ENCODE data around the gene HDAC4.

The HDAC4 gene

DNA sequence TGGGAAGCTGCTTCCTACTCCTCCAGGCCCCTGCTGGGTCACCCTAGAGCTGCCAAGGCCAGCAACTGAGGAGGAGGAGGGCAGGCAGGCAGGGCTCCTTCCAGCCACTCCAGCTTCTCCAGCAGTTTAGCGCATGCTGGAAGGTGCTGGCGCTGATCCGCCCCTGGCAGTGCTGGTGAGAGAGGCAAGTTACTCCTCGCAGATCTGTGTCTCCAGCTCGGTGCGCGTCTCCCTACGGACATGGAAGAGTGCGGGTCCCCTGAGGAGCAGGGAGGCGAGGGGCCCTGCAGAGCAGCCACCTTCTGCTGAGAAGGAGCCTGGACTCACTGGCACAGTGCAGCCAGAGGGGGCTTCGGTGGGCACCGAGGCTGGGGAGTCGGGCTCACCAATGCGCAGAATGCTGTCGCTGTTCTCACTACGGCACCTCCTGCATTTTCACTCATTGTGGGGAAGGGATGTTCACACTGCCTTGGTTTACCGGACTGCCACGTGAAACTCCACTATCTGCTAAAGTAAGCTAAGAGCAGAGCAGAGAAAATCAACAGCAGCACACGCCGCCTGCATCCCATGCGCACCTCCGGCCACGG lies 206.0 kb downstream of the HDAC4 start:
- no peak for DNase-seq (ENCODE audit: low read depth in 1 of 2, low spot score in 1 of 2)
- no peaks in the 10 kb centered on the region for H3K27me3 ChIP-seq (ENCODE audit: insufficient read depth, poor library complexity, severe bottlenecking)
- no peak overlapping the region for H3K27ac ChIP-seq (replicated peaks)
- H3K4me3 ChIP-seq (replicated peaks; ENCODE audit: insufficient read depth, low read length): no peak overlapping the region
- TF ChIP-seq SPI1 (IDR thresholded peaks at IDR 0.05; ENCODE audit: borderline replicate concordance, low read depth) (no peak), POLR2AphosphoS5 (IDR thresholded peaks at IDR 0.05; ENCODE audit: low read depth) (no peak)

DNA sequence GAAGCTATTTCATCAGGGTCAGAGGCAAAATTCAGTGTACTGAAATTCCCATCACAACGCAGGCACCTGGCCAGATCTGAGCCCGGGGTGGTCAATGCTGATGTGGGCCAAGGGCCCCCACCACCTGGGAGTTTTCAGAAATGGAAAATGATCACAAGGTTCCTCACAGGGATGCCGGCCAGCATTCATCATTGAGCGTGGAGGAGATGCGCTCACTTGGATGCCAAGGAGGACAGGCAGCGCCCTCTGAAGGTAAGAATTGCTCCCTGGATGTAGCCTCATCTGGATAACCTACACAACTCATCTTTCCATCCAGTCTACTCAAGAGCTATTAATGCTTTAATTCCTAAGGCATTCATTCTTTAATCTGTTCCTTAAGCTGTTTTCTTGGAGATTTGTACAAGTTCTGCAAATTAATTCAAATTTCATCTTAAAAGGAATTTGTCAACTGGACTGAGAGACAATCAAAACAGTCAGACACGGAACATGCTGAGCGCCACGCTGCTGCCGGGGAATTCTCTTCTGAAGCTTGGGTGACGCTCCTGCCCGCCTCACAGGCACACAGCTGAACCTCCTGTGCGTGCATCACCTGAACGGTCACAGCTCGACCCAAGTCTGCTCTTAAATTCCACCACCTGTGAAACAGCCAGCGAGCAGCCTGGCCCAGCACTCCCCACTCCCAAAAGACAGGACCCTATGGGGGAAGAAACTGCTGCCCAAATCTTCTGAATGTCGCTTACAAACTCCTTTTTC lies 206.7 kb downstream of the HDAC4 start:
- DNase-seq (ENCODE audit: low read depth in 1 of 2, low spot score in 1 of 2): no peak
- Histone ChIP-seq H3K4me3 (replicated peaks; ENCODE audit: insufficient read depth, low read length) (no peak overlapping the region), H3K27me3 (ENCODE audit: insufficient read depth, poor library complexity, severe bottlenecking) (no peaks in the 10 kb centered on the region), H3K27ac (replicated peaks) (no peak overlapping the region)
- TF ChIP-seq, protein P1, sequence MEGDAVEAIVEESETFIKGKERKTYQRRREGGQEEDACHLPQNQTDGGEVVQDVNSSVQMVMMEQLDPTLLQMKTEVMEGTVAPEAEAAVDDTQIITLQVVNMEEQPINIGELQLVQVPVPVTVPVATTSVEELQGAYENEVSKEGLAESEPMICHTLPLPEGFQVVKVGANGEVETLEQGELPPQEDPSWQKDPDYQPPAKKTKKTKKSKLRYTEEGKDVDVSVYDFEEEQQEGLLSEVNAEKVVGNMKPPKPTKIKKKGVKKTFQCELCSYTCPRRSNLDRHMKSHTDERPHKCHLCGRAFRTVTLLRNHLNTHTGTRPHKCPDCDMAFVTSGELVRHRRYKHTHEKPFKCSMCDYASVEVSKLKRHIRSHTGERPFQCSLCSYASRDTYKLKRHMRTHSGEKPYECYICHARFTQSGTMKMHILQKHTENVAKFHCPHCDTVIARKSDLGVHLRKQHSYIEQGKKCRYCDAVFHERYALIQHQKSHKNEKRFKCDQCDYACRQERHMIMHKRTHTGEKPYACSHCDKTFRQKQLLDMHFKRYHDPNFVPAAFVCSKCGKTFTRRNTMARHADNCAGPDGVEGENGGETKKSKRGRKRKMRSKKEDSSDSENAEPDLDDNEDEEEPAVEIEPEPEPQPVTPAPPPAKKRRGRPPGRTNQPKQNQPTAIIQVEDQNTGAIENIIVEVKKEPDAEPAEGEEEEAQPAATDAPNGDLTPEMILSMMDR (IDR thresholded peaks at IDR 0.05; ENCODE audit: insufficient read depth, low read length): no peak
- TF ChIP-seq GABPA (IDR thresholded peaks at IDR 0.05; ENCODE audit: low read depth): no peak

DNA sequence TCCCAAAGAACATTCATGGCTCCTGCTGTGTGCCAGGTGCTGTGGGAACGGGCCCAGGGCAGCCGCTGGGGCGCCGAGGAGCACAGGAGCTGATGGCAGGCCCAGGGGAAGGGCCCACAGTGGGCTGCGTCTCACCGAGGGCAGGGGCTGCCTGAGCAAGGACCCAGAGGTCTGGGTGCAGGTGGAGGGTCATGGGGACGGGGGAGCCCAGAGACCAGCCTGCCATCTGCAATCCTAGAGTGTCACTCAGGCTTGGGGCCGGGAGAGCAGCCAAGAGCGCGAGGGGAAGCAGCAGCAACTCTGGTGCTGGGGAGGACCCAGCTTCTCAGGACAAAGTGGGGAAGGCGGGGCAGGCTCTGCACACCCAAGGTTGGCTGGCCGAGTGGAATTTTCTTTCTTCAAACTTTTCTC lies 207.4 kb downstream of the HDAC4 start:
- DNase-seq (ENCODE audit: low read depth in 1 of 2, low spot score in 1 of 2): no peak
- Histone ChIP-seq H3K4me3 (replicated peaks; ENCODE audit: insufficient read depth, low read length) (no peak overlapping the region), H3K27me3 (ENCODE audit: insufficient read depth, poor library complexity, severe bottlenecking) (no peaks in the 10 kb centered on the region), H3K27ac (replicated peaks) (no peak overlapping the region)
- TF ChIP-seq, protein P1 (IDR thresholded peaks at IDR 0.05; ENCODE audit: insufficient read depth, low read length): no peak
- TF ChIP-seq SPI1 (IDR thresholded peaks at IDR 0.05; ENCODE audit: borderline replicate concordance, low read depth) (no peak), POLR2AphosphoS5 (IDR thresholded peaks at IDR 0.05; ENCODE audit: low read depth) (no peak)
- TF ChIP-seq, protein P2, sequence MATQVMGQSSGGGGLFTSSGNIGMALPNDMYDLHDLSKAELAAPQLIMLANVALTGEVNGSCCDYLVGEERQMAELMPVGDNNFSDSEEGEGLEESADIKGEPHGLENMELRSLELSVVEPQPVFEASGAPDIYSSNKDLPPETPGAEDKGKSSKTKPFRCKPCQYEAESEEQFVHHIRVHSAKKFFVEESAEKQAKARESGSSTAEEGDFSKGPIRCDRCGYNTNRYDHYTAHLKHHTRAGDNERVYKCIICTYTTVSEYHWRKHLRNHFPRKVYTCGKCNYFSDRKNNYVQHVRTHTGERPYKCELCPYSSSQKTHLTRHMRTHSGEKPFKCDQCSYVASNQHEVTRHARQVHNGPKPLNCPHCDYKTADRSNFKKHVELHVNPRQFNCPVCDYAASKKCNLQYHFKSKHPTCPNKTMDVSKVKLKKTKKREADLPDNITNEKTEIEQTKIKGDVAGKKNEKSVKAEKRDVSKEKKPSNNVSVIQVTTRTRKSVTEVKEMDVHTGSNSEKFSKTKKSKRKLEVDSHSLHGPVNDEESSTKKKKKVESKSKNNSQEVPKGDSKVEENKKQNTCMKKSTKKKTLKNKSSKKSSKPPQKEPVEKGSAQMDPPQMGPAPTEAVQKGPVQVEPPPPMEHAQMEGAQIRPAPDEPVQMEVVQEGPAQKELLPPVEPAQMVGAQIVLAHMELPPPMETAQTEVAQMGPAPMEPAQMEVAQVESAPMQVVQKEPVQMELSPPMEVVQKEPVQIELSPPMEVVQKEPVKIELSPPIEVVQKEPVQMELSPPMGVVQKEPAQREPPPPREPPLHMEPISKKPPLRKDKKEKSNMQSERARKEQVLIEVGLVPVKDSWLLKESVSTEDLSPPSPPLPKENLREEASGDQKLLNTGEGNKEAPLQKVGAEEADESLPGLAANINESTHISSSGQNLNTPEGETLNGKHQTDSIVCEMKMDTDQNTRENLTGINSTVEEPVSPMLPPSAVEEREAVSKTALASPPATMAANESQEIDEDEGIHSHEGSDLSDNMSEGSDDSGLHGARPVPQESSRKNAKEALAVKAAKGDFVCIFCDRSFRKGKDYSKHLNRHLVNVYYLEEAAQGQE (IDR thresholded peaks at IDR 0.05; ENCODE audit: insufficient replicate concordance, low read depth): no peak

DNA sequence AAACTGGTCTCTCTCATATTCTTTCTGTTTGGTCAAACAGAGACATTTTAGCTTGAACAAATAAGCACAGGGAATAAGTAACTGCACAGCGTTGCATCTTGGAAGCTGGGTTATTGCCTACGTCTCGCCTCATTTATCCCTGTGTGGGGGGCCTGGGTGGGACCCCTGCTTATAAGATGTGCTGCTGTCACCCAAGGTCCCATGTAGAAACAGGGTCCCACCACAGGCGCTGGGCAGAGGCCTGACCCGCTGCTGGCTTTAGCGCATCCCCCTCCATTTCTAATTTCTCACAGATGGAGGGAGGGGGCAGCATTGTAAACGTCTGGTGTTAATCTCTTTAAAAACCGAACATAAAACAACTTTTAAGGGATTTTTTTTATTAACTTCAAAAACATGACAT lies 207.8 kb downstream of the HDAC4 start:
- TF ChIP-seq SPI1 (IDR thresholded peaks at IDR 0.05; ENCODE audit: borderline replicate concordance, low read depth): no peak
- TF ChIP-seq, protein P2 (IDR thresholded peaks at IDR 0.05; ENCODE audit: insufficient replicate concordance, low read depth): no peak
- DNase-seq (ENCODE audit: low read depth in 1 of 2, low spot score in 1 of 2): no peak
- no peak overlapping the region for H3K4me3 ChIP-seq (replicated peaks; ENCODE audit: insufficient read depth, low read length)
- no peaks in the 10 kb centered on the region for H3K27me3 ChIP-seq (ENCODE audit: insufficient read depth, poor library complexity, severe bottlenecking)
- H3K27ac ChIP-seq (replicated peaks): no peak overlapping the region

DNA sequence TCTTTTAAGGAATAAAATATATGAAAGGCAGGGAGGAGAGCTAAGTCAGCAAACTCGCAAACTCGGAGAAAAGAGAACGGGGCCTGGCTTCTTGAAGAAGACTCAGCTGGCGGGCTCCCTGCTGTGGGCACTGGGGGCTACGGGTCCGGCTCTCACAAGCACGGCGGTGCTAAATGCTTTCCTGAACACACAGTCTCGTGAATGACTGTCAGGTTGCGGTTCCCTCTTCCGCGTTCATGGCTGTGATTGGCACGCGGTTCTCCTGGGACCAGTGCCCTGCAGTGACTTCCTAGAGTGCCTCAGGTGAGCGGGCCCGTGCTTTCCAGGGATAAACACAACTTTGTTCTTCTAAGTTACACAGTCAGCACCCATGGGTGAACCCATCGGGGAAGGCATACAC lies 208.4 kb downstream of the HDAC4 start:
- no peak overlapping the region for H3K27ac ChIP-seq (replicated peaks)
- DNase-seq (ENCODE audit: low read depth in 1 of 2, low spot score in 1 of 2): no peak

More for the DNA sequence above, 208.4 kb downstream of the HDAC4 start:
- H3K27me3 ChIP-seq (ENCODE audit: insufficient read depth, poor library complexity, severe bottlenecking): no peaks in the 10 kb centered on the region
- H3K4me3 ChIP-seq (replicated peaks; ENCODE audit: insufficient read depth, low read length): no peak overlapping the region
- TF ChIP-seq, protein P2 (IDR thresholded peaks at IDR 0.05; ENCODE audit: insufficient replicate concordance, low read depth): no peak
- TF ChIP-seq, protein P1 (IDR thresholded peaks at IDR 0.05; ENCODE audit: insufficient read depth, low read length): no peak
- TF ChIP-seq SPI1 (IDR thresholded peaks at IDR 0.05; ENCODE audit: borderline replicate concordance, low read depth) (no peak), GABPA (IDR thresholded peaks at IDR 0.05; ENCODE audit: low read depth) (no peak), POLR2AphosphoS5 (IDR thresholded peaks at IDR 0.05; ENCODE audit: low read depth) (no peak)

Measured in HL-60 (cell line).